ENCODE results near the gene ARHGAP25.

The ARHGAP25 gene

DNA sequence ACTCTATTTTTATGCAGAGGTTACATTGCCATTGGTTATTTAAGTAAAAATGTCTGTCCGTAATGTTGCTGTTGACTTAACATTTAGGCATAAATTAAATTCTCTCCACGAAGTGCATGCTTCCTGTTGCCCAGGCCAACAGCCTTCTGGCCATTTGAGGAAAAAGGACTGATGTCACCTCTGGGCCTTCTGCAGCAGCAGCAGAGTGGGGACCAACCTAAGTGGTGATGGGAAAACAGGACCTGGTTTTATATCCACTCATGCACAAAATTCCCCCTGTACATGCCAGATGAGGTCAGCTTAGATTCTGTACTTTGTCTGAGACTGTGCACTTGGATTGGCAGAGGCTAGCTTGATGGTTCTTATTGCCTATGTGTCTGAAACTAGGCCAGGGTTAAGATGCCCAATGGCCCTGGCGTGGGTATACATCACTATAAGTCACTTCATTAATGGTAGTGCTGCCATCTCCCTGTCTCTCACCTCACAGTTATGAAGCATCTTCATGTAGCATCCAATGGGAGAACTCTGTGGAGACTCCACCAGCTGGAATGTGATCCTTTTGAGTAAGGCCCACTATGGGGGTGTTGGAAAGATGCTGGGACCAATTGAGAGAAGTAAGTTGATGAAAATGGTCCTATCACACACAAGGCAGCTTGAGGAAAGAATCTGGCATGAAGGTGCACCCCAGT lies 4.4 kb downstream of the ARHGAP25 start:
- no peak for TF ChIP-seq CTCF (IDR thresholded peaks at IDR 0.05; ENCODE audit: low read depth, low read length, missing control alignments)
- no peak overlapping the region for H3K4me3 ChIP-seq (ENCODE audit: low read depth, low read length)
- in situ Hi-C loops (cut with HindIII; ENCODE audit: low sequenced_read_pairs): no loop called here
- no peak for DNase-seq (ENCODE audit: low read depth)

DNA sequence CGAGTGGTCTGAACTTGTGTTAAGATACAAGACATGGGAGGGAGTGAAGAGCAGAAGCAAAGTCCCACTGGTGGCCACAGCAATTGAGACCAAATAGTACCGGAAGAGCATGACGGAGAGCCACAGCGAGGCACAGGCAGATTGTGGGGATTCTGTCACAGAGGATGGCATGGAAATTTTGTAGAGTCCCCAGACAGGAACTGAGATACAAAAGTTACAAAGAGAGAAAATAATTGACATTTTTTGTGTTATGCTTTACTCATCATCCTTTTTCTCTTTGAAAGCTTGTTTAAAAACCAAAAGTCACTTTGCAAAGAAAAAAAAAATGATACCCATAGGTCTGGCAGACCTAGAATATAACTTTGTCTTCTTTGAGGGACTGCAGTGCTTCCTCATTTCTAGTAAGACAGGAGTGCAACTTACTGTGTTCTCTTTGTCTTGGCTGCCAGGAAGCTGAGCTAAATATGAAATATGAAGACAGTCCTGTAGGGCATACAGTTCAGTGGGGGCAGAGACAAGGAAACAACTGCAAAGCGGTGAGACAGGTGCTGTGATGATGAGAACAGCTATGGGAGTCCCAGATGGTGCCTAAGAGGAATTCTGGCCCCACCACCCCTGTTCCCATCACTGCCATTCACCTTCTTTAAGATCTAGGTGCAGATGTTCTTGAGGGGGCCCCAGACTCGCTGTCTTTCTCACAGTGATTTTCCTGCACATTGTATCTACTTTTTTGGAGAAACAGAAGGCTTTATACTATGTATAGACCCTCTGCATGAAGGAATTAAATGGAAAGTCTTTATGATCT lies 5.2 kb downstream of the ARHGAP25 start:
- no peak overlapping the region for H3K4me3 ChIP-seq (ENCODE audit: low read depth, low read length)
- no peak for TF ChIP-seq CTCF (IDR thresholded peaks at IDR 0.05; ENCODE audit: low read depth, low read length, missing control alignments)
- in situ Hi-C loops (cut with HindIII; ENCODE audit: low sequenced_read_pairs): no loop called here
- DNase-seq (ENCODE audit: low read depth): no peak

GRCh38 chr2:68740400-68740914 lies 5.8 kb downstream of the ARHGAP25 start:
- DNase-seq (ENCODE audit: low read depth): no peak
- in situ Hi-C loops (cut with HindIII; ENCODE audit: low sequenced_read_pairs): no loop called here
- TF ChIP-seq CTCF (IDR thresholded peaks at IDR 0.05; ENCODE audit: low read depth, low read length, missing control alignments): no peak
- no peak overlapping the region for H3K4me3 ChIP-seq (ENCODE audit: low read depth, low read length)

- in situ Hi-C loops (cut with HindIII; ENCODE audit: low sequenced_read_pairs): no loop called here
- no peak overlapping the region for H3K4me3 ChIP-seq (ENCODE audit: low read depth, low read length)
Measured at GRCh38 chr2:68741238-68741637, 6.6 kb downstream of the ARHGAP25 start.

GRCh38 chr2:68741805-68742306 lies 7.2 kb downstream of the ARHGAP25 start:
- TF ChIP-seq CTCF (IDR thresholded peaks at IDR 0.05; ENCODE audit: low read depth, low read length, missing control alignments): no peak
- no peak overlapping the region for H3K4me3 ChIP-seq (ENCODE audit: low read depth, low read length)
- DNase-seq (ENCODE audit: low read depth): no peak
- in situ Hi-C loops (cut with HindIII; ENCODE audit: low sequenced_read_pairs): no loop called here

More at GRCh38 chr2:68741238-68741637, 6.6 kb downstream of the ARHGAP25 start:
- no peak for TF ChIP-seq CTCF (IDR thresholded peaks at IDR 0.05; ENCODE audit: low read depth, low read length, missing control alignments)
- DNase-seq (ENCODE audit: low read depth): no peak

GRCh38 chr2:68742626-68743415 lies 8.2 kb downstream of the ARHGAP25 start:
- no peak for TF ChIP-seq CTCF (IDR thresholded peaks at IDR 0.05; ENCODE audit: low read depth, low read length, missing control alignments)
- in situ Hi-C loops (cut with HindIII; ENCODE audit: low sequenced_read_pairs): no loop called here
- no peak for DNase-seq (ENCODE audit: low read depth)
- H3K4me3 ChIP-seq (ENCODE audit: low read depth, low read length): no peak overlapping the region

Measured in astrocyte of the cerebellum (primary cell).